HepG2 (cell line): ENCODE results near the gene DOHH. TPM values are rescaled to one million over a fixed set of nuclear protein-coding genes. Genes with fewer than 3 reads are reported as not detected.

Experiments
- ATAC-seq: fragments of 200-7000 bp; cut with Tn5 transposase; 3 replicates; pipeline ENCODE4 v1.9.1; 2020; ENCODE audit warnings: mild to moderate bottlenecking, moderate library complexity
- BruUV-seq: library from RNA; stranded (reverse); fragments of 400-500 nt; replicated peaks from 2 replicates; lab custom pipeline; 2021; lab: Mats Ljungman, UMichigan
- CTCF ChIA-PET: fragments of 300-600 bp; formaldehyde crosslinking; extraction: SDS; loops from one replicate; lab custom pipeline; 2021; ENCODE audit warnings: low total read pairs, inconsistent platforms, low intra/inter-chr PET ratio; lab: Yijun Ruan, JAX
- POLR2A ChIA-PET: fragments of 350-600 bp; sonication (Branson Sonifier 250); formaldehyde crosslinking; loops from one replicate; lab custom pipeline; 2020; ENCODE audit warnings: antibody characterized with exemption, inconsistent platforms; lab: Yijun Ruan, JAX
- DNase-seq: peaks from one replicate; pipeline ENCODE4 v3.0.0-alpha.2; 2015; ENCODE audit warnings: low spot score
- FAIRE-seq: peaks from 3 replicates; lab custom pipeline; 2011; peaks lifted over from hg19 to GRCh38; lab: Jason Lieb, UNC
- H2AFZ ChIP-seq: one replicate; pipeline ENCODE4 v1.6.1; 2011; ENCODE audit warnings: low read length, inconsistent platforms
- H3K27ac ChIP-seq: fragments of 300-600 bp; 3 replicates; pipeline ENCODE4 v1.8.0; 2011; ENCODE audit warnings: mixed run types, mild to moderate bottlenecking, mixed read lengths, low read length, inconsistent platforms; ENCODE audit not compliant: insufficient read depth; ENCODE audit errors: extremely low read length
- H3K27me3 ChIP-seq, 2 experiments: fragments of 200-600 bp in 1 of 2; 2 replicates in 1 of 2; 3 replicates in 1 of 2; pipeline versions ENCODE4 v1.6.0 to v1.8.0; 2011; ENCODE audit warnings: low read length in 2 of 2, mild to moderate bottlenecking in 2 of 2, moderate library complexity in 2 of 2, inconsistent platforms in 1 of 2; ENCODE audit not compliant: insufficient read depth in 2 of 2, control insufficient read depth in 1 of 2
- H3K36me3 ChIP-seq, 2 experiments: fragments of 200-600 bp in 1 of 2; replicated peaks in 1 of 2; 2 replicates in 1 of 2; 3 replicates in 1 of 2; pipeline versions ENCODE4 v1.5.1 to v1.8.0; 2011; ENCODE audit warnings: low read length in 2 of 2, inconsistent platforms in 1 of 2; ENCODE audit not compliant: insufficient read depth in 2 of 2, control insufficient read depth in 1 of 2
- H3K4me1 ChIP-seq: 2 replicates; pipeline ENCODE4 v1.5.1; 2012; ENCODE audit warnings: low read length, inconsistent platforms; ENCODE audit not compliant: insufficient read depth
- H3K4me2 ChIP-seq: 2 replicates; pipeline ENCODE4 v1.6.0; 2011; ENCODE audit warnings: low read depth, low read length, inconsistent platforms
- H3K4me3 ChIP-seq, 3 experiments: fragments of 200-600 bp in 1 of 3; sonication (generic), shearing (Covaris generic) in 1 of 3; replicated peaks in 1 of 3; 2 replicates each; pipeline ENCODE4 v1.5.1; 2011 to 2016; ENCODE audit warnings: low read length in 3 of 3, inconsistent platforms in 2 of 3, low read depth in 2 of 3, mild to moderate bottlenecking in 2 of 3, control low read depth in 1 of 3, mixed read lengths in 1 of 3; ENCODE audit not compliant: insufficient read depth in 1 of 3
- H3K79me2 ChIP-seq: one replicate; pipeline ENCODE4 v1.6.1; 2011; ENCODE audit warnings: low read length, inconsistent platforms; ENCODE audit not compliant: insufficient read depth
- H3K9ac ChIP-seq: 2 replicates; pipeline ENCODE4 v1.6.0; 2011; ENCODE audit warnings: mild to moderate bottlenecking, low read depth, low read length, inconsistent platforms; ENCODE audit not compliant: insufficient read depth
- H3K9me3 ChIP-seq: 2 replicates; pipeline ENCODE4 v1.5.1; 2012; ENCODE audit warnings: mild to moderate bottlenecking, low read length
- H4K20me1 ChIP-seq: 2 replicates; pipeline ENCODE4 v1.6.0; 2011; ENCODE audit warnings: inconsistent platforms, mild to moderate bottlenecking, low read length, moderate library complexity; ENCODE audit not compliant: insufficient read depth
- ARID3A ChIP-seq: IDR thresholded peaks from 2 replicates; pipeline ENCODE4 v1.6.1; 2012; ENCODE audit warnings: low read depth, low read length, improper control_type of control experiment
- HES4 ChIP-seq: sonication (generic); formaldehyde crosslinking; IDR thresholded peaks from 2 replicates; pipeline ENCODE4 v1.9.0; 2021; ENCODE audit warnings: mild to moderate bottlenecking, missing genetic modification reagents, borderline replicate concordance
- ZBTB1 ChIP-seq: sonication (generic); formaldehyde crosslinking; IDR thresholded peaks from 2 replicates; pipeline ENCODE4 v1.4.0; 2020; ENCODE audit warnings: missing genetic modification reagents, borderline replicate concordance
- ZFP36 ChIP-seq: fragments of 150-350 bp; IDR thresholded peaks from 2 replicates; pipeline ENCODE4 v1.6.1; 2018; ENCODE audit warnings: borderline replicate concordance, low read length, low read depth; ENCODE audit not compliant: partially characterized antibody
- ZMYM3 ChIP-seq: sonication (generic); formaldehyde crosslinking; IDR thresholded peaks from 2 replicates; pipeline ENCODE4 v1.5.1; 2020; ENCODE audit warnings: mild to moderate bottlenecking, missing genetic modification reagents
- ZNF615 ChIP-seq: sonication (generic); formaldehyde crosslinking; IDR thresholded peaks from 2 replicates; pipeline ENCODE4 v1.5.0; 2020; ENCODE audit warnings: mild to moderate bottlenecking, missing genetic modification reagents, borderline replicate concordance
- ZNF629 ChIP-seq: sonication (generic); formaldehyde crosslinking; conservative IDR thresholded peaks from 2 replicates; pipeline ENCODE4 v1.5.0; 2020; ENCODE audit warnings: missing genetic modification reagents
- ZNF652 ChIP-seq: IDR thresholded peaks from 2 replicates; pipeline ENCODE4 v1.6.1; 2016; ENCODE audit warnings: low read depth, borderline replicate concordance
- ZSCAN29 ChIP-seq: sonication (generic); formaldehyde crosslinking; conservative IDR thresholded peaks from 2 replicates; pipeline ENCODE4 v1.4.0; 2020; ENCODE audit warnings: mild to moderate bottlenecking, missing genetic modification reagents
- WGBS: methylation state at CpG from one replicate; pipeline ENCODE4 v1.1.6; 2017; ENCODE audit warnings: low lambda C conversion rate; 5-methylcytosine and 5-hydroxymethylcytosine counted together
- in situ Hi-C: cut with HindIII; loops from 2 replicates; pipeline ENCODE4 v1.10.0; 2017; ENCODE audit warnings: low pct_unique_long_range_greater_than_20kb; ENCODE audit not compliant: extremely low pct_ligation_motif_present
- intact Hi-C: fragments of 100-400 bp; cut with micrococcal nuclease; formaldehyde crosslinking; loops from one replicate; pipeline ENCODE4 v1.10.0; 2022; ENCODE audit not compliant: unreplicated experiment
- polyA plus RNA-seq, 8 experiments: library from polyadenylated mRNA; depleted of rRNA in 3 of 8; stranded (reverse) in 7 of 8; unstranded in 1 of 8; fragments of >200 nt; fragmentation: Illumina TruSeq in 4 of 8; extraction: Trizol in 4 of 8; gene quantifications; 2 replicates each; pipeline versions ENCODE4 v1.2.1 to v1.2.3, GENCODE V29; 2011 to 2016; ENCODE audit warnings: low read depth in 4 of 8, missing spikeins in 1 of 8, mixed read lengths in 1 of 8; ENCODE audit not compliant: insufficient read depth in 1 of 8
- total RNA-seq, 5 experiments: library from RNA; depleted of rRNA; stranded (reverse); fragments of >200 nt; fragmentation: Illumina TruSeq; extraction: Trizol; gene quantifications; 2 replicates each; pipeline ENCODE4 v1.2.3, GENCODE V29; 2016; ENCODE audit warnings: low read depth in 1 of 5

The DOHH gene
- total and polyA plus RNA-seq, 2 of the 13 experiments (the other 11 are each of a cell fraction or from before 2014, with no cell fraction given) = 3.5 to 13.7 TPM

GRCh38 chr19:3442487-3443071, 57.9 kb downstream of the DOHH start:
- Histone ChIP-seq H3K9me3 (no peaks in the 10 kb centered on the region), H3K9ac (no peak overlapping the region), H3K4me3 (no peak overlapping the region), H3K27ac (no peak overlapping the region), H3K4me1 (peaks cover 22% of the 10 kb centered on the region), H3K79me2 (no peaks in the 10 kb centered on the region), H3K27me3 (no peaks in the 10 kb centered on the region), H2AFZ (no peak overlapping the region), H3K36me3 (peaks cover 3 to 8% of the 10 kb centered on the region in 2 experiments; a peak in 4 of 5 replicates), H3K4me2 (no peak overlapping the region), H4K20me1 (no peaks in the 10 kb centered on the region; the same call in 1 of the 2 replicates)
- FAIRE-seq = no peak
- in situ Hi-C loops (no loop called here), intact Hi-C loops (no loop called here)
- ChIA-PET POLR2A (no interaction called here), CTCF (no interaction called here)
- TF ChIP-seq ZNF629 (peak; percentile 84), ARID3A (no peak), ZSCAN29 (no peak), ZFP36 (no peak), ZNF652 (no peak), HES4 (CRISPR knock-in tag) (no peak), ZBTB1 (CRISPR knock-in tag) (no peak), ZNF615 (CRISPR knock-in tag) (no peak), ZMYM3 (peak; percentile 23; the same call in 1 of the 2 replicates)
- 95% methylated on average over 14 of the region's 15 CpGs for WGBS
- DNase-seq = no peak
- no peak for ATAC-seq
- BruUV-seq = no TSS peak
